Type B pancreatic cell (in vitro differentiated cells): Measurements from ENCODE around the gene EPHA2. TPM values are rescaled to one million over a fixed set of nuclear protein-coding genes. Genes with fewer than 3 reads are reported as not detected.

ENCODE experiments used
- DNase-seq: peaks from one replicate; pipeline ENCODE4 v3.0.0; 2021; ENCODE audit warnings: mixed read lengths; ENCODE audit not compliant: unreplicated experiment; ENCODE audit errors: extremely low spot score
- H3K27ac Mint-ChIP-seq: 2 replicates; pipeline ENCODE4 v1.8.0; 2021; ENCODE audit warnings: mild to moderate bottlenecking, mixed read lengths
- H3K27me3 Mint-ChIP-seq: 2 replicates; pipeline ENCODE4 v1.8.0; 2021; ENCODE audit warnings: mixed read lengths
- H3K36me3 Mint-ChIP-seq: 2 replicates; pipeline ENCODE4 v1.8.0; 2021; ENCODE audit warnings: mixed read lengths
- H3K4me1 Mint-ChIP-seq: one replicate; pipeline ENCODE4 v1.8.0; 2021; ENCODE audit warnings: mixed read lengths; ENCODE audit not compliant: unreplicated experiment
- H3K4me3 Mint-ChIP-seq: 2 replicates; pipeline ENCODE4 v1.8.0; 2021; ENCODE audit warnings: mild to moderate bottlenecking, mixed read lengths
- H3K9me3 Mint-ChIP-seq: 2 replicates; pipeline ENCODE4 v1.8.0; 2021; ENCODE audit warnings: mixed read lengths
- CTCF ChIP-seq: fragments of 200-600 bp; sonication (generic); conservative IDR thresholded peaks from 2 replicates; pipeline ENCODE4 v1.5.0; 2021; ENCODE audit warnings: antibody characterized with exemption, mild to moderate bottlenecking
- total RNA-seq: library from RNA; stranded (reverse); gene quantifications from 2 replicates; pipeline ENCODE4 v1.2.1, GENCODE V29; 2021; ENCODE audit warnings: low replicate concordance

Gene EPHA2
- total RNA-seq, 1 donor from 2014 or later, result 40.3 TPM

- no peak overlapping the region for H3K27ac Mint-ChIP-seq
- no peaks in the 10 kb centered on the region for H3K9me3 Mint-ChIP-seq
- H3K27me3 Mint-ChIP-seq, result no peaks in the 10 kb centered on the region
- H3K36me3 Mint-ChIP-seq, result no peaks in the 10 kb centered on the region
- DNase-seq, result no peak
- H3K4me1 Mint-ChIP-seq, result peaks cover 8% of the 10 kb centered on the region
- no peak overlapping the region for H3K4me3 Mint-ChIP-seq
- TF ChIP-seq CTCF, result no peak
Observed at GRCh38 chr1:16088351-16088911, 67.4 kb downstream of the EPHA2 start.

GRCh38 chr1:16087733-16088132, 68.1 kb downstream of the EPHA2 start:
- no peak for DNase-seq
- H3K36me3 Mint-ChIP-seq, result no peaks in the 10 kb centered on the region
- no peak overlapping the region for H3K4me3 Mint-ChIP-seq
- no peaks in the 10 kb centered on the region for H3K27me3 Mint-ChIP-seq
- no peak for TF ChIP-seq CTCF
- H3K9me3 Mint-ChIP-seq, result no peaks in the 10 kb centered on the region
- H3K4me1 Mint-ChIP-seq, result peaks cover 14% of the 10 kb centered on the region
- no peak overlapping the region for H3K27ac Mint-ChIP-seq

GRCh38 chr1:16085522-16085921, 70.3 kb downstream of the EPHA2 start:
- no peak for DNase-seq
- no peak for TF ChIP-seq CTCF
- Mint-ChIP-seq H3K4me3 (no peak overlapping the region), H3K27ac (no peak overlapping the region), H3K27me3 (no peaks in the 10 kb centered on the region), H3K36me3 (no peaks in the 10 kb centered on the region), H3K9me3 (no peaks in the 10 kb centered on the region), H3K4me1 (peaks cover 16% of the 10 kb centered on the region)

DNA sequence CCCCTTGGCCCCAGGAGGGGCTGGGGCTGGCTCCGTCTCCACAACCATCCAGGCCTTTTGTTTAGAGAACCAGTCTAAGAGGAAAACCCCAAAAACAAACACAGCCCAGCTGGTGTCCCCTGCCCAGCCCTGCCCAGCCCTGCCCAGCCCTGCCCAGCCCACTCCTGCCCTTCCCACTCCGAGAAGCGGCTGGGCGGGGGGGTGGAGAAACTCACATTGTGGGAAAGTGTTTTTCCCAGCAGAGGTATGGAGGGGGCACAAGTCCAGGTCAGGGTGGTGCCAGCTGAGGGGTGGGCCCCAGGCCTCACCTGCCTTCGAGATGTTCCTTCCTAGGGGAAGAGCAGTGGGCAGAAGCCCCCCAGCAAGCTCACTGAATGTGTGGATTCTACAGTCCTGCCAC, 72.4 kb downstream of the EPHA2 start:
- H3K4me1 Mint-ChIP-seq, result peaks cover 19% of the 10 kb centered on the region

GRCh38 chr1:16082283-16083038, 73.4 kb downstream of the EPHA2 start:
- H3K4me3 Mint-ChIP-seq, result no peak overlapping the region
- DNase-seq, result no peak
- peaks cover 20% of the 10 kb centered on the region for H3K4me1 Mint-ChIP-seq
- TF ChIP-seq CTCF, result peak; percentile 89
- H3K27ac Mint-ChIP-seq, result peak overlapping the region; percentile 2
- H3K9me3 Mint-ChIP-seq, result no peaks in the 10 kb centered on the region
- no peaks in the 10 kb centered on the region for H3K27me3 Mint-ChIP-seq
- H3K36me3 Mint-ChIP-seq, result no peaks in the 10 kb centered on the region

More for the DNA sequence above, 72.4 kb downstream of the EPHA2 start:
- DNase-seq, result no peak
- Mint-ChIP-seq H3K27me3 (no peaks in the 10 kb centered on the region), H3K27ac (no peak overlapping the region), H3K36me3 (no peaks in the 10 kb centered on the region), H3K4me3 (no peak overlapping the region), H3K9me3 (no peaks in the 10 kb centered on the region)
- no peak for TF ChIP-seq CTCF
